ENCODE results near the gene LMBR1. TPM values are rescaled to one million over a fixed set of nuclear protein-coding genes. Genes with fewer than 3 reads are reported as not detected.

Gene LMBR1
- total and polyA plus RNA-seq, 2 of the 13 experiments (the other 11 are each of a cell fraction or from before 2014, with no cell fraction given) = 20.9 to 39.6 TPM

DNA sequence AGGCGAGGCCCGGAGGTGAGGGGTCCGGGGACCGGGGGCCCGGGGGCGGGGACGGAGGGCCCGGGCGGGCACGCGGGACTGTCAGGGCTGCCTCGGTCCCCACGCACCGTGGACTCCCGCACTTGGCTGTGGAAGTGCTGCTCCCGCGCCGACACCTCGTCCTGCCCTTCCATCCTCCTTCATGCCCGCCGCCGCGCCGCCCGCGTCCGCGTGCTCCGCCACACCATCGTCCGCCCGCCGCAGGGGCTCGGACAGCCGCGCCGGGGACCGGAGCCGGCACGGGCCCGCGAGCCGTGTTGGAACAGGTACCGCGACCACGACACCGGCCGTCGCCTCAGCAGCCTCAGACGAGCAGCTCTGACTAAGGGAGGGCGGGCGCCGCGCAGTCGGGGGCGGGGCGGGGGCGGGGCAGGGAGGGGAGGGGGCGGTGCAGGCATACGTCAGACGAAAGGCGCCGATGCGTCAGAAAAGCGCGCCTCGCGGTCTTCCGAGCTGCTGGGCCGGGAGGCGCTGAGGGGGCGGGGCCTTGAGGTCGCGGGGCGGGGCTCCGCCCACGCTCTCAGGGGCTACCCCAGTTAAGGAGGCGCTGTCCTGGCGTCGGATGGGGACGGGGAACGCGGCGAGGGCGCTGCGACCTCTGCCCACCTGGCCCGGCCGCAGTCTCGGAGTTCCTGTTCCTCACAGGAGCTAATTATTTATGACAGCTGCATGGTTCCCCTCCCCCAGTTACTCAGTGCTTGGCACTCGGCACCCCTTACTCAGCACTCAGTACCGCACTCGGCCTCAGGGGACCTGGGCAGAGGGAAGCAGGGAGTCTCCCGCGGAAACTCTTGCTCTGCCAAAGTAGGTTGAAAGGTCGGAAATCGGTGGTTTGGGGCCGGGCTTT, at the start of gene LMBR1 (continued):
- TF ChIP-seq ZFY (CRISPR knock-in tag; IDR thresholded peaks at IDR 0.05) = peak; percentile 78
- TF ChIP-seq ZNF7 (CRISPR knock-in tag; IDR thresholded peaks at IDR 0.05) = no peak
- TF ChIP-seq HMG20A (CRISPR knock-in tag; IDR thresholded peaks at IDR 0.05; ENCODE audit: borderline replicate concordance) = no peak
- TF ChIP-seq ZNF607 (CRISPR knock-in tag; IDR thresholded peaks at IDR 0.05; ENCODE audit: borderline replicate concordance) = no peak
- TF ChIP-seq, protein P1, sequence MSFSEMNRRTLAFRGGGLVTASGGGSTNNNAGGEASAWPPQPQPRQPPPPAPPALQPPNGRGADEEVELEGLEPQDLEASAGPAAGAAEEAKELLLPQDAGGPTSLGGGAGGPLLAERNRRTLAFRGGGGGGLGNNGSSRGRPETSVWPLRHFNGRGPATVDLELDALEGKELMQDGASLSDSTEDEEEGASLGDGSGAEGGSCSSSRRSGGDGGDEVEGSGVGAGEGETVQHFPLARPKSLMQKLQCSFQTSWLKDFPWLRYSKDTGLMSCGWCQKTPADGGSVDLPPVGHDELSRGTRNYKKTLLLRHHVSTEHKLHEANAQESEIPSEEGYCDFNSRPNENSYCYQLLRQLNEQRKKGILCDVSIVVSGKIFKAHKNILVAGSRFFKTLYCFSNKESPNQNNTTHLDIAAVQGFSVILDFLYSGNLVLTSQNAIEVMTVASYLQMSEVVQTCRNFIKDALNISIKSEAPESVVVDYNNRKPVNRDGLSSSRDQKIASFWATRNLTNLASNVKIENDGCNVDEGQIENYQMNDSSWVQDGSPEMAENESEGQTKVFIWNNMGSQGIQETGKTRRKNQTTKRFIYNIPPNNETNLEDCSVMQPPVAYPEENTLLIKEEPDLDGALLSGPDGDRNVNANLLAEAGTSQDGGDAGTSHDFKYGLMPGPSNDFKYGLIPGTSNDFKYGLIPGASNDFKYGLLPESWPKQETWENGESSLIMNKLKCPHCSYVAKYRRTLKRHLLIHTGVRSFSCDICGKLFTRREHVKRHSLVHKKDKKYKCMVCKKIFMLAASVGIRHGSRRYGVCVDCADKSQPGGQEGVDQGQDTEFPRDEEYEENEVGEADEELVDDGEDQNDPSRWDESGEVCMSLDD (CRISPR knock-in tag; IDR thresholded peaks at IDR 0.05; ENCODE audit: borderline replicate concordance) = peak; percentile 38; the same call in 1 of the 2 replicates
- TF ChIP-seq, protein P2, sequence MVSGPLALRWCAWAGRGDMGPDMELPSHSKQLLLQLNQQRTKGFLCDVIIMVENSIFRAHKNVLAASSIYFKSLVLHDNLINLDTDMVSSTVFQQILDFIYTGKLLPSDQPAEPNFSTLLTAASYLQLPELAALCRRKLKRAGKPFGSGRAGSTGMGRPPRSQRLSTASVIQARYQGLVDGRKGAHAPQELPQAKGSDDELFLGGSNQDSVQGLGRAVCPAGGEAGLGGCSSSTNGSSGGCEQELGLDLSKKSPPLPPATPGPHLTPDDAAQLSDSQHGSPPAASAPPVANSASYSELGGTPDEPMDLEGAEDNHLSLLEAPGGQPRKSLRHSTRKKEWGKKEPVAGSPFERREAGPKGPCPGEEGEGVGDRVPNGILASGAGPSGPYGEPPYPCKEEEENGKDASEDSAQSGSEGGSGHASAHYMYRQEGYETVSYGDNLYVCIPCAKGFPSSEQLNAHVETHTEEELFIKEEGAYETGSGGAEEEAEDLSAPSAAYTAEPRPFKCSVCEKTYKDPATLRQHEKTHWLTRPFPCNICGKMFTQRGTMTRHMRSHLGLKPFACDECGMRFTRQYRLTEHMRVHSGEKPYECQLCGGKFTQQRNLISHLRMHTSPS (CRISPR knock-in tag; IDR thresholded peaks at IDR 0.05; ENCODE audit: low read depth) = 0 out of 2 replicates have a peak, but pooled peaks have one; percentile 46
- TF ChIP-seq, protein P3, sequence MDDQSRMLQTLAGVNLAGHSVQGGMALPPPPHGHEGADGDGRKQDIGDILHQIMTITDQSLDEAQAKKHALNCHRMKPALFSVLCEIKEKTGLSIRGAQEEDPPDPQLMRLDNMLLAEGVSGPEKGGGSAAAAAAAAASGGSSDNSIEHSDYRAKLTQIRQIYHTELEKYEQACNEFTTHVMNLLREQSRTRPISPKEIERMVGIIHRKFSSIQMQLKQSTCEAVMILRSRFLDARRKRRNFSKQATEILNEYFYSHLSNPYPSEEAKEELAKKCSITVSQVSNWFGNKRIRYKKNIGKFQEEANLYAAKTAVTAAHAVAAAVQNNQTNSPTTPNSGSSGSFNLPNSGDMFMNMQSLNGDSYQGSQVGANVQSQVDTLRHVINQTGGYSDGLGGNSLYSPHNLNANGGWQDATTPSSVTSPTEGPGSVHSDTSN (CRISPR knock-in tag; IDR thresholded peaks at IDR 0.05; ENCODE audit: borderline replicate concordance) = no peak
- no peak for TF ChIP-seq MXD4 (CRISPR knock-in tag; IDR thresholded peaks at IDR 0.05)
- TF ChIP-seq KLF12 (CRISPR knock-in tag; IDR thresholded peaks at IDR 0.05; ENCODE audit: borderline replicate concordance) = 0 out of 2 replicates have a peak, but pooled peaks have one; percentile 49
- no peak for TF ChIP-seq ZFYVE20 (CRISPR knock-in tag; IDR thresholded peaks at IDR 0.05; ENCODE audit: borderline replicate concordance, low read depth)
- no peak for TF ChIP-seq GFI1 (CRISPR knock-in tag; IDR thresholded peaks at IDR 0.05; ENCODE audit: borderline replicate concordance)
- peak; percentile 76; the same call in 1 of the 2 replicates for TF ChIP-seq GATAD1 (CRISPR knock-in tag; IDR thresholded peaks at IDR 0.05)
- TF ChIP-seq ZNF878 (CRISPR knock-in tag; IDR thresholded peaks at IDR 0.05) = no peak
- TF ChIP-seq GLI4 (CRISPR knock-in tag; IDR thresholded peaks at IDR 0.05; ENCODE audit: borderline replicate concordance) = 0 out of 2 replicates have a peak, but pooled peaks have one; percentile 54
- TF ChIP-seq, protein P4, sequence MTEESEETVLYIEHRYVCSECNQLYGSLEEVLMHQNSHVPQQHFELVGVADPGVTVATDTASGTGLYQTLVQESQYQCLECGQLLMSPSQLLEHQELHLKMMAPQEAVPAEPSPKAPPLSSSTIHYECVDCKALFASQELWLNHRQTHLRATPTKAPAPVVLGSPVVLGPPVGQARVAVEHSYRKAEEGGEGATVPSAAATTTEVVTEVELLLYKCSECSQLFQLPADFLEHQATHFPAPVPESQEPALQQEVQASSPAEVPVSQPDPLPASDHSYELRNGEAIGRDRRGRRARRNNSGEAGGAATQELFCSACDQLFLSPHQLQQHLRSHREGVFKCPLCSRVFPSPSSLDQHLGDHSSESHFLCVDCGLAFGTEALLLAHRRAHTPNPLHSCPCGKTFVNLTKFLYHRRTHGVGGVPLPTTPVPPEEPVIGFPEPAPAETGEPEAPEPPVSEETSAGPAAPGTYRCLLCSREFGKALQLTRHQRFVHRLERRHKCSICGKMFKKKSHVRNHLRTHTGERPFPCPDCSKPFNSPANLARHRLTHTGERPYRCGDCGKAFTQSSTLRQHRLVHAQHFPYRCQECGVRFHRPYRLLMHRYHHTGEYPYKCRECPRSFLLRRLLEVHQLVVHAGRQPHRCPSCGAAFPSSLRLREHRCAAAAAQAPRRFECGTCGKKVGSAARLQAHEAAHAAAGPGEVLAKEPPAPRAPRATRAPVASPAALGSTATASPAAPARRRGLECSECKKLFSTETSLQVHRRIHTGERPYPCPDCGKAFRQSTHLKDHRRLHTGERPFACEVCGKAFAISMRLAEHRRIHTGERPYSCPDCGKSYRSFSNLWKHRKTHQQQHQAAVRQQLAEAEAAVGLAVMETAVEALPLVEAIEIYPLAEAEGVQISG (CRISPR knock-in tag; IDR thresholded peaks at IDR 0.05) = no peak; the same call in 1 of the 2 replicates
- TF ChIP-seq MZF1 (CRISPR knock-in tag; IDR thresholded peaks at IDR 0.05; ENCODE audit: borderline replicate concordance) = no peak
- TF ChIP-seq CBFB (CRISPR knock-in tag; IDR thresholded peaks at IDR 0.05) = no peak; the same call in 1 of the 2 replicates
- TF ChIP-seq, protein P5, sequence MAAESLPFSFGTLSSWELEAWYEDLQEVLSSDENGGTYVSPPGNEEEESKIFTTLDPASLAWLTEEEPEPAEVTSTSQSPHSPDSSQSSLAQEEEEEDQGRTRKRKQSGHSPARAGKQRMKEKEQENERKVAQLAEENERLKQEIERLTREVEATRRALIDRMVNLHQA (CRISPR knock-in tag; IDR thresholded peaks at IDR 0.05) = no peak
- peak; percentile 81 for TF ChIP-seq ASH2L (IDR thresholded peaks at IDR 0.05; ENCODE audit: insufficient read length, low read depth, low read length)

Measured in HepG2 (cell line).